ENCODE measurements around the gene BACE1-AS. TPM values are rescaled to one million over a fixed set of nuclear protein-coding genes. Genes with fewer than 3 reads are reported as not detected.
A peak's percentile ranks its signal among the peaks of the same experiment; 100 is the strongest.

Gene BACE1-AS
- total RNA-seq, 1 experiment from 2014 or later = 13.7 TPM

- no peak for DNase-seq (ENCODE audit: low spot score)
- no TSS peak for BruUV-seq (replicated peaks)
- Histone ChIP-seq H3K4me1 (ENCODE audit: insufficient read depth, low read length, poor library complexity, severe bottlenecking) (no peaks in the 10 kb centered on the region), H3K4me3 (ENCODE audit: low read depth, low read length, poor library complexity, severe bottlenecking) (no peak overlapping the region), H3K27me3 (replicated peaks; ENCODE audit: insufficient read depth, low read depth, low read length, poor library complexity) (no peaks in the 10 kb centered on the region), H3K9me3 (ENCODE audit: low read depth, low read length, poor library complexity, severe bottlenecking) (peaks cover 3% of the 10 kb centered on the region), H3K27ac (ENCODE audit: low read depth, low read length, poor library complexity, severe bottlenecking) (no peak overlapping the region), H3K36me3 (ENCODE audit: insufficient read depth, low read length, poor library complexity, severe bottlenecking) (peaks cover 15% of the 10 kb centered on the region)
- ChIA-PET CTCF (no interaction called here), POLR2A (ENCODE audit: low non-redundant PET) (no interaction called here)
- intact Hi-C loops (cut with micrococcal nuclease; ENCODE audit: unreplicated experiment) = no loop called here
- TF ChIP-seq EZH2 (IDR thresholded peaks at IDR 0.05; ENCODE audit: borderline replicate concordance, low read depth, low read length, poor library complexity, severe bottlenecking) = no peak
- TF ChIP-seq CTCF (conservative IDR thresholded peaks at IDR 0.05; ENCODE audit: low read depth, low read length) = no peak
Measured at GRCh38 chr11:117278347-117278746, 12.8 kb upstream of the BACE1-AS start.

- no peak for DNase-seq (ENCODE audit: low spot score)
- POLR2A ChIA-PET (ENCODE audit: low non-redundant PET) = no interaction called here
Measured at GRCh38 chr11:117279711-117280376, 11.3 kb upstream of the BACE1-AS start.

DNA sequence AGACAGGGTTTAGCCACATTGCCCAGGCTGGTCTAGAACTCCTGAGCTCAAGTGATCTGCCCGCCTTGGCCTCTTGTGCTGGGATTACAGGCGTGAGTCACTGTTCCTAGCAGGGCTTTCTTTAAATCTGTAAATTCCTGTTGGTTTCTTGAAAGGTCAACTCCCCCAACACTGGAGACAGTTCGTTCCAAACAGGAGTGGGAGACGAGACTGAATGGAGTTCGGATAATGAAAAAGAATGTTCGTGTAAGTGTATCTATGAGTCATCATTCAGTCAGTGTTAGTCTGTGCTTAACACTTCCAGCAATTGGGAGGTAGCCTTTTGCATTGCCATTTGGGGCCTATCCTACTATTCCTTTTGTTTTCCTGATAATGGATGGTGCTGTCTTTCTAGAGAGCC lies 10.0 kb upstream of the BACE1-AS start:
- H3K4me3 ChIP-seq (ENCODE audit: low read depth, low read length, poor library complexity, severe bottlenecking) = no peak overlapping the region
- no peak for TF ChIP-seq CTCF (conservative IDR thresholded peaks at IDR 0.05; ENCODE audit: low read depth, low read length)
- no peak for TF ChIP-seq EZH2 (IDR thresholded peaks at IDR 0.05; ENCODE audit: borderline replicate concordance, low read depth, low read length, poor library complexity, severe bottlenecking)
- no TSS peak for BruUV-seq (replicated peaks)
- intact Hi-C loops (cut with micrococcal nuclease; ENCODE audit: unreplicated experiment) = no loop called here
- H3K27ac ChIP-seq (ENCODE audit: low read depth, low read length, poor library complexity, severe bottlenecking) = no peak overlapping the region
- ChIA-PET CTCF (no interaction called here), POLR2A (ENCODE audit: low non-redundant PET) (no interaction called here)
- H3K4me1 ChIP-seq (ENCODE audit: insufficient read depth, low read length, poor library complexity, severe bottlenecking) = no peaks in the 10 kb centered on the region
- no peaks in the 10 kb centered on the region for H3K9me3 ChIP-seq (ENCODE audit: low read depth, low read length, poor library complexity, severe bottlenecking)
- peaks cover 34% of the 10 kb centered on the region for H3K36me3 ChIP-seq (ENCODE audit: insufficient read depth, low read length, poor library complexity, severe bottlenecking)
- no peaks in the 10 kb centered on the region for H3K27me3 ChIP-seq (replicated peaks; ENCODE audit: insufficient read depth, low read depth, low read length, poor library complexity)
- peak; percentile 72 for DNase-seq (ENCODE audit: low spot score)

More at GRCh38 chr11:117279711-117280376, 11.3 kb upstream of the BACE1-AS start:
- intact Hi-C loops (cut with micrococcal nuclease; ENCODE audit: unreplicated experiment) = no loop called here
- no peak for TF ChIP-seq CTCF (conservative IDR thresholded peaks at IDR 0.05; ENCODE audit: low read depth, low read length)
- TF ChIP-seq EZH2 (IDR thresholded peaks at IDR 0.05; ENCODE audit: borderline replicate concordance, low read depth, low read length, poor library complexity, severe bottlenecking) = no peak
- H3K4me3 ChIP-seq (ENCODE audit: low read depth, low read length, poor library complexity, severe bottlenecking) = no peak overlapping the region
- H3K27me3 ChIP-seq (replicated peaks; ENCODE audit: insufficient read depth, low read depth, low read length, poor library complexity) = no peaks in the 10 kb centered on the region
- peaks cover 25% of the 10 kb centered on the region for H3K36me3 ChIP-seq (ENCODE audit: insufficient read depth, low read length, poor library complexity, severe bottlenecking)
- no TSS peak for BruUV-seq (replicated peaks)
- H3K9me3 ChIP-seq (ENCODE audit: low read depth, low read length, poor library complexity, severe bottlenecking) = no peaks in the 10 kb centered on the region
- no peak overlapping the region for H3K27ac ChIP-seq (ENCODE audit: low read depth, low read length, poor library complexity, severe bottlenecking)
- CTCF ChIA-PET = no interaction called here
- no peaks in the 10 kb centered on the region for H3K4me1 ChIP-seq (ENCODE audit: insufficient read depth, low read length, poor library complexity, severe bottlenecking)

All from A673 (cell line).